ENCODE data around the gene PEX11B.

DNA sequence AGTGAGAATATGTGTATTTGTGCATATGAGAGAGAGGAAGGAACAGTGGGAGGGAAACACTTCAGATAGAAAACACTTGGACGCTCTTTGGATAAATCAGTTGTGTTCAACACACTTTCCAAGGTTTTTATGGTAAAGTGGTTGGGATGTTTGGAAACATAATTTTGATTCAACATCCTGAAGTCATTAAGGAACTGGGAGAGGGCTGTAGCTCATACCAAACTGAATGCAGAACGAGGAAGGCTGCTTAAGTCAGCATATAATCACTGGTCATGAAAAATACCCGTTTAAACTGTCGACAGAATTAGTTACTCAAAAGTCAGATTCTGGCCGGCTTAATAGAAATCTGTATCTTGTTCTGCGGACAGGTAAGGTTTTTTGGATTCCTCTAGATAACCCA is 24.4 kb upstream of the PEX11B start:
- TF ChIP-seq, protein P1, sequence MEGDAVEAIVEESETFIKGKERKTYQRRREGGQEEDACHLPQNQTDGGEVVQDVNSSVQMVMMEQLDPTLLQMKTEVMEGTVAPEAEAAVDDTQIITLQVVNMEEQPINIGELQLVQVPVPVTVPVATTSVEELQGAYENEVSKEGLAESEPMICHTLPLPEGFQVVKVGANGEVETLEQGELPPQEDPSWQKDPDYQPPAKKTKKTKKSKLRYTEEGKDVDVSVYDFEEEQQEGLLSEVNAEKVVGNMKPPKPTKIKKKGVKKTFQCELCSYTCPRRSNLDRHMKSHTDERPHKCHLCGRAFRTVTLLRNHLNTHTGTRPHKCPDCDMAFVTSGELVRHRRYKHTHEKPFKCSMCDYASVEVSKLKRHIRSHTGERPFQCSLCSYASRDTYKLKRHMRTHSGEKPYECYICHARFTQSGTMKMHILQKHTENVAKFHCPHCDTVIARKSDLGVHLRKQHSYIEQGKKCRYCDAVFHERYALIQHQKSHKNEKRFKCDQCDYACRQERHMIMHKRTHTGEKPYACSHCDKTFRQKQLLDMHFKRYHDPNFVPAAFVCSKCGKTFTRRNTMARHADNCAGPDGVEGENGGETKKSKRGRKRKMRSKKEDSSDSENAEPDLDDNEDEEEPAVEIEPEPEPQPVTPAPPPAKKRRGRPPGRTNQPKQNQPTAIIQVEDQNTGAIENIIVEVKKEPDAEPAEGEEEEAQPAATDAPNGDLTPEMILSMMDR (conservative IDR thresholded peaks at IDR 0.05), result no peak
- no peak for TF ChIP-seq EZH2 (IDR thresholded peaks at IDR 0.05; ENCODE audit: low read depth)

Data from PC-9 (cell line).